Measurements from ENCODE around the gene AFF3. TPM values are rescaled to one million over a fixed set of nuclear protein-coding genes. Genes with fewer than 3 reads are reported as not detected.

AFF3 gene
- total and polyA plus RNA-seq, 2 donors (not counting 1 experiment from before 2014, with no cell fraction given), result 0.50 to 2.5 TPM

DNA sequence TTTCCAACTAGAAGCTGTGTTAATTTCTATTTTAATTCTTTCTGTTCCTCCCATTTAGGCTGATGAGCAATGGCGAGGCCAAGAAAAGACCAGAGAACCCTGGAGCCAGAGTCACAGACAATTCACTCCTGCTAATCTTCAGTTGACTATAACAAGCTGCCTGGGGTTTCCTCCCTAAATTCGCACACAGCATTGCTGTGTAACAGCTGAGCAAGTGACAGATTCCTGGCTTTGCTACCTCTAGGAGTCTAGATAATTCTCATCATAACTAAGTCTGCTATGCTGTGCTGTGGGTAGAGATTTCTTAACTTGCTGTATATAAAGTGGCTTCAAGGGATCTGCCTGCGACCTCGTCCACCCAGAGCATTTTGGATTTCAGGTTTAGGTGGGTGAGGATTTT is 521.3 kb downstream of the AFF3 start:
- Histone ChIP-seq H3K9me3 (ENCODE audit: control insufficient read depth, insufficient read depth, low read depth, low read length) (no peaks in the 10 kb centered on the region), H3K9ac (ENCODE audit: insufficient read depth, low read length) (no peak overlapping the region)
- no peak for DNase-seq (ENCODE audit: low read depth in 2 of 2)

GRCh38 chr2:99619151-99619550 is 523.2 kb downstream of the AFF3 start:
- Histone ChIP-seq H3K27ac (ENCODE audit: insufficient read depth, low read length) (no peak overlapping the region), H3K9ac (ENCODE audit: insufficient read depth, low read length) (no peak overlapping the region), H3K4me2 (ENCODE audit: extremely low read depth, insufficient read depth, low read length) (no peak overlapping the region), H3K27me3 (ENCODE audit: control insufficient read depth, insufficient read depth, low read length) (peaks cover 2% of the 10 kb centered on the region), H4K20me1 (ENCODE audit: control insufficient read depth, extremely low read depth, insufficient read depth, low read length) (no peaks in the 10 kb centered on the region), H3K9me3 (ENCODE audit: control insufficient read depth, insufficient read depth, low read depth, low read length) (no peaks in the 10 kb centered on the region), H3K79me2 (ENCODE audit: control insufficient read depth, insufficient read depth, low read length) (no peaks in the 10 kb centered on the region), H3K4me1 (ENCODE audit: control insufficient read depth, extremely low read depth, insufficient read depth, low read length) (no peaks in the 10 kb centered on the region), H2AFZ (ENCODE audit: low read length) (no peak overlapping the region), H3K36me3 (ENCODE audit: control insufficient read depth, insufficient read depth, low read length) (no peaks in the 10 kb centered on the region), H3K4me3 (replicated peaks in 1 of 4; ENCODE audit: control extremely low read depth in 1 of 4, insufficient read depth in 1 of 4, low read depth in 3 of 4, low read length in 4 of 4) (no peak overlapping the region)
- DNase-seq (ENCODE audit: low read depth in 2 of 2), result no peak
- no peak for TF ChIP-seq EZH2 (IDR thresholded peaks at IDR 0.05; ENCODE audit: low read length, missing control alignments)
- no peak for TF ChIP-seq CTCF (conservative IDR thresholded peaks at IDR 0.05 in 1 of 2, IDR thresholded peaks at IDR 0.05 in 1 of 2; ENCODE audit: low read depth in 1 of 2, low read length in 2 of 2)

More for the DNA sequence above, 521.3 kb downstream of the AFF3 start:
- TF ChIP-seq EZH2 (IDR thresholded peaks at IDR 0.05; ENCODE audit: low read length, missing control alignments) (no peak), CTCF (conservative IDR thresholded peaks at IDR 0.05 in 1 of 2, IDR thresholded peaks at IDR 0.05 in 1 of 2; ENCODE audit: low read depth in 1 of 2, low read length in 2 of 2) (no peak)
- no peaks in the 10 kb centered on the region for H3K4me1 ChIP-seq (ENCODE audit: control insufficient read depth, extremely low read depth, insufficient read depth, low read length)
- H3K27ac ChIP-seq (ENCODE audit: insufficient read depth, low read length), result no peak overlapping the region
- H4K20me1 ChIP-seq (ENCODE audit: control insufficient read depth, extremely low read depth, insufficient read depth, low read length), result no peaks in the 10 kb centered on the region
- H3K4me3 ChIP-seq (replicated peaks in 1 of 4; ENCODE audit: control extremely low read depth in 1 of 4, insufficient read depth in 1 of 4, low read depth in 3 of 4, low read length in 4 of 4), result no peak overlapping the region
- H3K27me3 ChIP-seq (ENCODE audit: control insufficient read depth, insufficient read depth, low read length), result peaks cover 2% of the 10 kb centered on the region
- no peak overlapping the region for H2AFZ ChIP-seq (ENCODE audit: low read length)
- no peaks in the 10 kb centered on the region for H3K36me3 ChIP-seq (ENCODE audit: control insufficient read depth, insufficient read depth, low read length)
- no peaks in the 10 kb centered on the region for H3K79me2 ChIP-seq (ENCODE audit: control insufficient read depth, insufficient read depth, low read length)
- H3K4me2 ChIP-seq (ENCODE audit: extremely low read depth, insufficient read depth, low read length), result no peak overlapping the region

- no peaks in the 10 kb centered on the region for H3K79me2 ChIP-seq (ENCODE audit: control insufficient read depth, insufficient read depth, low read length)
- no peaks in the 10 kb centered on the region for H3K36me3 ChIP-seq (ENCODE audit: control insufficient read depth, insufficient read depth, low read length)
- no peak overlapping the region for H3K4me2 ChIP-seq (ENCODE audit: extremely low read depth, insufficient read depth, low read length)
- no peak overlapping the region for H3K27ac ChIP-seq (ENCODE audit: insufficient read depth, low read length)
- no peaks in the 10 kb centered on the region for H4K20me1 ChIP-seq (ENCODE audit: control insufficient read depth, extremely low read depth, insufficient read depth, low read length)
- DNase-seq (ENCODE audit: low read depth in 2 of 2), result no peak
- TF ChIP-seq CTCF (conservative IDR thresholded peaks at IDR 0.05 in 1 of 2, IDR thresholded peaks at IDR 0.05 in 1 of 2; ENCODE audit: low read depth in 1 of 2, low read length in 2 of 2) (no peak), EZH2 (IDR thresholded peaks at IDR 0.05; ENCODE audit: low read length, missing control alignments) (no peak)
- H3K9ac ChIP-seq (ENCODE audit: insufficient read depth, low read length), result no peak overlapping the region
- H3K9me3 ChIP-seq (ENCODE audit: control insufficient read depth, insufficient read depth, low read depth, low read length), result no peaks in the 10 kb centered on the region
- no peaks in the 10 kb centered on the region for H3K4me1 ChIP-seq (ENCODE audit: control insufficient read depth, extremely low read depth, insufficient read depth, low read length)
- H2AFZ ChIP-seq (ENCODE audit: low read length), result no peak overlapping the region
- no peak overlapping the region for H3K4me3 ChIP-seq (replicated peaks in 1 of 4; ENCODE audit: control extremely low read depth in 1 of 4, insufficient read depth in 1 of 4, low read depth in 3 of 4, low read length in 4 of 4)
- peaks cover 2% of the 10 kb centered on the region for H3K27me3 ChIP-seq (ENCODE audit: control insufficient read depth, insufficient read depth, low read length)
These were observed 523.8 kb downstream of the AFF3 start for GRCh38 chr2:99618579-99619097.

Data from fibroblast of lung (primary cell).